Upper lobe of right lung (tissue), 1 donor: ENCODE measurements around the gene ADM2. TPM values are rescaled to one million over a fixed set of nuclear protein-coding genes. Genes with fewer than 3 reads are reported as not detected.

ENCODE experiments used
- ATAC-seq: fragments of 200-7000 bp; cut with Tn5 transposase; one replicate; pipeline ENCODE4 v1.9.1; 2020; ENCODE audit warnings: mild to moderate bottlenecking, moderate library complexity
- DNase-seq: peaks from one replicate; pipeline ENCODE4 v3.0.0-alpha.2; 2020
- H3K27ac ChIP-seq: fragments of 200-600 bp; one replicate; pipeline ENCODE4 v1.8.0; 2022
- H3K27me3 ChIP-seq: fragments of 200-600 bp; one replicate; pipeline ENCODE4 v1.8.0; 2022; ENCODE audit warnings: mild to moderate bottlenecking
- H3K36me3 ChIP-seq: fragments of 200-600 bp; one replicate; pipeline ENCODE4 v1.8.0; 2022
- H3K4me1 ChIP-seq: fragments of 200-600 bp; one replicate; pipeline ENCODE4 v1.8.0; 2022
- H3K4me3 ChIP-seq: fragments of 200-600 bp; one replicate; pipeline ENCODE4 v1.8.0; 2022; ENCODE audit warnings: mild to moderate bottlenecking
- H3K9me3 ChIP-seq: fragments of 200-600 bp; one replicate; pipeline ENCODE4 v1.8.0; 2022
- CTCF ChIP-seq: fragments of 200-600 bp; IDR thresholded peaks from one replicate; pipeline ENCODE4 v1.8.0; 2022; ENCODE audit warnings: antibody characterized with exemption
- intact Hi-C: fragments of 100-400 bp; cut with DNase I; formaldehyde crosslinking; loops from one replicate; pipeline ENCODE4 v1.11.0; 2022
- total RNA-seq: library from RNA; stranded (reverse); fragmentation: NEBNext Ultra II Directional; extraction: Animal tissue kit (Norgen Biotek cat#: 25700); gene quantifications from one replicate; pipeline ENCODE4 v1.2.1, GENCODE V29; 2021
- donor health status: DM: no; HTN: yes; CAD: no; lungs with severe emphysema.

ADM2 gene
- total RNA-seq, 1 donor from 2014 or later: 2.6 TPM

DNA sequence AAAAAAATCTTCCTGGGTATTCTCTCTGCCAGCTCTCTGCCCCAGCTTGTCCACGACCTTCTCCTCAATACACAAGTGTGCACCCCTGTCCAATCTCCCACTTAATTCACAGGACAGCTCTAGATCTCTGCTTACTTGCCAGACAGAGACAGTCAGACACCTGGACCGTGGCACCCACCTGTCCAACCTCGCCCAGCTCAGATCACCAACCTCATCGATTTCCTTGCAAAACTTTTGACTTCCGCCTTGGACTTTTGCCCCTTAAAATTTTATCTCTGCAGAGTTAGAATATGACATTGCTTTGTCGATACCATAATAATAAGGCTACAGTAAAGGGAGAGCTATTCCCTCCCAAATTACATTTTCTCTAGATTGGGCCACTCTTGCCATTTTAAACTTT lies 15.8 kb downstream of the ADM2 start:
- no peak overlapping the region for H3K27ac ChIP-seq
- H3K36me3 ChIP-seq: no peaks in the 10 kb centered on the region
- ATAC-seq: no peak
- H3K4me3 ChIP-seq: no peak overlapping the region
- H3K27me3 ChIP-seq: no peaks in the 10 kb centered on the region
- no peaks in the 10 kb centered on the region for H3K9me3 ChIP-seq
- DNase-seq: no peak
- H3K4me1 ChIP-seq: peaks cover 5% of the 10 kb centered on the region
- TF ChIP-seq CTCF: no peak
- intact Hi-C loops: no loop called here

DNA sequence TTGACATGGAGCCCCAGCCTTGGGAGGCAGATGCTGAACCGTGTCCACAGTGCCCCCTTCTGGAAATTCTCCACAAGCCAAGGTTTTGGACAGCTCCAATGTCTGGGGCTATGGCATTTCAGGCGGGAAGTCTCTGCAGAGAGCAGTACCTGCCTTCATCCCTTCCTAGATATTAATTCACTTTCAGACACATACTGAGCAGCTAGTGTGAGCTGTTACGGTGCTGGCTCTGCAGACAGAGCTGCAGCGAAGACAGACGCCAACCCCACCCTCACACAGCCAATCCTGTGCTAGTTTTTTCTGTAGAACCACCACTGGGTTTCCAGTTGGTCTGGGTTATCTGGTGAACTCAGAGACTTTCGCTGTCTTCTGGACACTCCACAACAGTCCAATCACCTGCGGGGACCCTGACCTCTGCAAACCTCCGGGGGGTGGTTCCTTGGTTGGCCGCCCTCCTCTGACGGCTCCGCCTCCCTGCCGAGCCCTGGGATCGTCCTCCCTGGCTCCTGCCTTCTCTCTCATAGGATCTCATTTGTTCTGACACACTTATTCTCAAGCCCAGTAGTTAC lies 17.1 kb downstream of the ADM2 start:
- intact Hi-C loops: no loop called here
- peaks cover 12% of the 10 kb centered on the region for H3K36me3 ChIP-seq
- no peak overlapping the region for H3K4me3 ChIP-seq
- H3K4me1 ChIP-seq: peaks cover 5% of the 10 kb centered on the region
- ATAC-seq (peak; percentile 94), DNase-seq (no peak)
- no peaks in the 10 kb centered on the region for H3K9me3 ChIP-seq
- H3K27me3 ChIP-seq: no peaks in the 10 kb centered on the region
- TF ChIP-seq CTCF: peak; percentile 69
- no peak overlapping the region for H3K27ac ChIP-seq

- no peak for DNase-seq
Observed at GRCh38 chr22:50500452-50500851, 19.1 kb downstream of the ADM2 start.

GRCh38 chr22:50502096-50502495 lies 20.8 kb downstream of the ADM2 start:
- Histone ChIP-seq H3K9me3 (no peaks in the 10 kb centered on the region), H3K27me3 (no peaks in the 10 kb centered on the region), H3K27ac (no peak overlapping the region), H3K36me3 (peaks cover 29% of the 10 kb centered on the region), H3K4me3 (no peak overlapping the region), H3K4me1 (peaks cover 13% of the 10 kb centered on the region)
- ATAC-seq (no peak), DNase-seq (no peak)
- no peak for TF ChIP-seq CTCF
- intact Hi-C loops: loop anchor here (10.0 kb wide), 1 partner anchor 237 kb away; the partner anchor contains the start of gene MAPK12

More at GRCh38 chr22:50500452-50500851, 19.1 kb downstream of the ADM2 start:
- no peak overlapping the region for H3K4me3 ChIP-seq
- H3K36me3 ChIP-seq: peaks cover 25% of the 10 kb centered on the region
- H3K27me3 ChIP-seq: no peaks in the 10 kb centered on the region
- TF ChIP-seq CTCF: no peak
- no peak overlapping the region for H3K27ac ChIP-seq
- no peaks in the 10 kb centered on the region for H3K9me3 ChIP-seq
- intact Hi-C loops: loop anchor here (10.0 kb wide), 1 partner anchor 236 kb away; the partner anchor contains the start of gene MAPK12
- H3K4me1 ChIP-seq: peaks cover 5% of the 10 kb centered on the region
- no peak for ATAC-seq

GRCh38 chr22:50502628-50503474 lies 21.5 kb downstream of the ADM2 start:
- no peak for TF ChIP-seq CTCF
- intact Hi-C loops: loop anchor here (10.0 kb wide), 1 partner anchor 238 kb away; the partner anchor contains the start of gene MAPK12
- peaks cover 13% of the 10 kb centered on the region for H3K4me1 ChIP-seq
- no peak overlapping the region for H3K4me3 ChIP-seq
- no peaks in the 10 kb centered on the region for H3K9me3 ChIP-seq
- ATAC-seq (no peak), DNase-seq (no peak)
- peaks cover 29% of the 10 kb centered on the region for H3K36me3 ChIP-seq
- no peaks in the 10 kb centered on the region for H3K27me3 ChIP-seq
- H3K27ac ChIP-seq: no peak overlapping the region
